GM12892 (cell line): ENCODE results near the gene FPGS.
"Not testable (repeated sequence)": the region's sequence is repeated elsewhere in the genome, so short reads cannot be mapped to it uniquely, and the experiment has no call there.

Experiments used
- DNase-seq: peaks from one replicate; pipeline ENCODE4 v3.0.0; 2011; ENCODE audit not compliant: insufficient read length
- FAIRE-seq: peaks from 2 replicates; lab custom pipeline; 2011; peaks lifted over from hg19 to GRCh38; lab: Jason Lieb, UNC
- POLR2A ChIP-seq: IDR thresholded peaks from 2 replicates; pipeline ENCODE4 v1.6.1; 2011; ENCODE audit warnings: low read depth, low read length, control low read depth
- POLR2AphosphoS5 ChIP-seq: IDR thresholded peaks from 2 replicates; pipeline ENCODE4 v1.6.1; 2011; ENCODE audit warnings: low read depth, low read length, control low read depth
- TAF1 ChIP-seq: IDR thresholded peaks from 2 replicates; pipeline ENCODE4 v1.6.1; 2011; ENCODE audit warnings: low read depth, mild to moderate bottlenecking, control low read depth, low read length, borderline replicate concordance

Gene FPGS

DNA sequence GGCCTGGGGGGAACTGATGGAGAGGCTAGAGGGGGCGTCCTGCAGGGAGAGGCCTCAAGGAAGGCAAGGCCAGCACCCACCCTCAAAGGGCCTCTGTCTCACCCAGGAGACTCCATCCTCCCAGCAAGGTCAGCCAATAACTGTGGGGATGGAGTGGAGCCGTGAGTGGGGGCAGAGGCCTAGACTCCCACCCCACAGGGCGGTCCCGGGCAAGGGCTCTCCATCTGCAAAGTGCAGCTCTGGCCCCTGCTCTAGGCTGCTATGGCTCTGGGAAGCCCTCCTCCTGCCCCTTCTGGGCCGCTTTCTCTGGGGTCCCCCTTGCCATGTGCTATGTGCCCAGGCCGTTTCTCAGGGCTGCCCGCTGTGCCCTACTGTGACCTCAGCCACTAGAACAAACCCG lies 14.0 kb downstream of the FPGS start:
- no peak for DNase-seq
- TF ChIP-seq TAF1, result no peak
- TF ChIP-seq POLR2AphosphoS5, result no peak; the same call in 1 of the 2 replicates
- TF ChIP-seq POLR2A, result 0 out of 2 replicates have a peak, but pooled peaks have one; percentile 4
- no peak for FAIRE-seq

DNA sequence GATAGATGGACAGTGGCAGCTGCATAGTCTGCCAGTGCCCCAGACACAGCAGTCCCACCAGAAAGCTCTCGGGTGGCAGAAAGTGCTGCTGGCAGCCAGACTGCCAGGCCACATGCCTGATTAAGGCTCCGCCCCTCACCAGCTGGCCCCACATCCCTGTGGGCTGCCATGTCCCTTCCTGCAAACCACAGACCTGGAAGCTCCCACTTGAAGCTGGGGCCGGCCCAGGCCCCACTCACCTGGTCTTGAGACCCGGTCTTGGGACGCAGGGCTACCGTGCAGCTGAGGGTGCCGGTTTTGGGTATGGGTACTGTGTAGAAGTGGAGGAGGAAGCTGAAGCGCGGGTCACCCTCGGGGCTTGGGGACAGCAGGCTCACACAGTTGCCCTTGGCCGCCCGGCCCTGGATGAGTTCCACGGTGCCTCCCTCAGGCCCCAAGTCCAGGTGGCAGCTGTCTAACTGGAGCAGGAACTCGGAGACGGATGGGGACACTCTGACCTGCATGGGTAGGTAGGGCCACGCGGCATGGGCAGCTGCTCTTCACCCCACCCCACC lies 15.3 kb downstream of the FPGS start:
- TF ChIP-seq POLR2A (no peak; the same call in 1 of the 2 replicates), POLR2AphosphoS5 (no peak), TAF1 (no peak)
- DNase-seq (no peak), FAIRE-seq (no peak)

DNA sequence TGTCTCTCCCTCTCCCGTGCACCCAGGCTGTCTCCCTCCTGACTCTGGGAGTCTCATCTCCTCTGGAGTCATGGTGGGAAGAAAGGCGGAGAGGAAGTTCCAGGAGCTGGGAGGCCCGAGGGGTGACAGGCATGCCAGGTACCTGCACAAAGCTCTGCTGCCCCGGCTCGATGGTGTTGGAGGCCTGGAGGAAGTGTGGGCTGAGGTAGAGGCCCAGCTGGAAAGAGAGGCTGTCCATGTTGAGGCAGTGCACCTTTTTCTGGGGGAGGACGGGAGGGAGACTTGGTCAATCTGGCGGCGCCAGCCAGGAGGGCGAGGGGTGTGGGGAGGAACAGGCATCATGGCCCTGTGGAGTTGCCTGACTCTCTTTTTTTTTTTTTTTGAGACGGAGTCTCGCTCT lies 15.9 kb downstream of the FPGS start:
- FAIRE-seq, result no peak
- TF ChIP-seq POLR2A, result no peak
- TF ChIP-seq POLR2AphosphoS5, result no peak
- TF ChIP-seq TAF1, result no peak
- no peak for DNase-seq

DNA sequence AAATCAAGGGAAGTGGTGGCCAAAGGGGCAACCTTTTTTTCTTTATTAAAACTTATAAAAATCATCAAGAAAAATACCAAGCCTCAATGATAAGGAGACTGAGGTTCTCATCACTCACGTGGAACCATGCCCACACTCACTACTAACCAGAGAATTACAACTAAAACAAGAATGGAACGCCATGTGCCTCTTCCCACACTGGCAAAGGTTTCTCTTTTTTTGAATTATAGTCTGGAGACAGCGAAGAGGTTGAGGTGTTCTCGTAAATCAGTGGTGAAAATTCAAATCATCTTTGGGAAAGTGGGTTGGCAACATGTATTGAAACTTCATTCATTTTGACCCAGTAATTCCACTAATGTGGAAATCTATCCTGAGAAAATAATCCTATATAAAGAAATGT lies 19.4 kb downstream of the FPGS start:
- FAIRE-seq, result no peak
- no peak for DNase-seq
- no peak for TF ChIP-seq TAF1
- TF ChIP-seq POLR2AphosphoS5, result no peak
- no peak for TF ChIP-seq POLR2A

DNA sequence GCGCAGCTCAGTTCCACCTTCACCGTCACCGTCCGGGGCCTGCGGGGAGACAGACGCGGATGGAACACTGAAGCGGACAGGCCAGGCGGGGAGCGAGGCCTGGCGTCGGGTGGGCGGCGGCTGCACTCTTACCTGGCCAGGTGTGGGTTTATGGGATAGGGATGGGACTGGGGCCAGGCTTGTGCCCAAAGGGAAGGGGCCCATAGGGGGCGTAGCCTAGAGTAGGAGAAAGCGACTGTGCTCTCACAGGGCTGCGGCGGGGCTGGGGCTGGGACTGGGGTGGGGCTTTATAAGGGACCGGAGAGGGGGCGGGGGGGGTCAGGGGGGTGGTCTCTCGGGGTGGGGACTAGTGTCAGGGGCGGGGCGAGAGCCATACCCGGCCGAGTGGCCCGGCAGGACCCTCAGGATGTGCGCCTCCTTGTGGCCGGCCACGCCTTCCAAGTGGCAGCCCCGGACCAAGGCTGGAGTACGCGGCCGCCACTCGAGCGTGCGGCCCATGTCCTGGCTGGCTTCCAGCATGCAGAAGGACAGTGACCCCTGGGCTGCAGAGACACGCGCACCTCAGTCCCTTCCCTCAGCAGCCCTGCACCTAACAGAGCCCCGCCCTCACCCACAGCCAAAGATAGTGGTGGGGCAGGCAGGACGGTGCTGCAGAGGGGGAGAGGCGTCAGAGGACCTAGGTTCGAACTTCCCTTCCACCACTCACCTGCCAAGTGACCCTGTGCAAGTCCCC lies 22.8 kb downstream of the FPGS start:
- no peak for DNase-seq
- no peak for FAIRE-seq
- TF ChIP-seq TAF1 (no peak), POLR2AphosphoS5 (no peak), POLR2A (no peak)

DNA sequence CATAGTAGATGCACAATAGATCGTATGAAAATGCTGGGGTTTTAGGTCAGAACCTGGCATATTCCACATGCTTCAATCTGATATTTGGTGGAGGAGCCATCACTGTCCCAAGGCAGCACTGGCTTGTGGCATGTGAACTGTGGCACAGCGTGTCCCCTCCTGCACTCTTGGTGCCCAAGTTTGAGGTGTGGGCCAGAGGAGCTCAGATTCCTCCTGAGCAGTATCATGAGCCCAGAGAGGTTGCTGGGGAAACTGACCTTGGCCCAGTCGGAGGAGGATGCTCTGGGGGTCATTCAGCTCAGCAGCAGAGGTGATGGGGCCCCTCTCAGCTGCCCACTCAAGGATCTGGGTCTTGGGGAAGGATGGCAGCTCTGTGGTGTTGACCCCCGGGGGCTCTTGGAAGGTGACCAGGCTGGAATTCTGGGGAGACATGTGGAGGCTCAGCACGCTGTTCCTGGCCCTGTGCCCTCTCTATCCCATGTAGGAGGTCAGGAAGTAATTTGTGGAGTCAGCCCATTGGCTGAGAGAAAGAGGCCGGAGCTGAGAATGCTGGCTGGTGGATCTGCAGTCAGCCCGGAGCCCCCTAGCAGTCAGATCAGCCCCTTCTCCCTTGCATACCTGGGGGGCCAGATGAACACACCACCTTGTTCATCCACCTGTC lies 23.7 kb downstream of the FPGS start:
- FAIRE-seq (no peak), DNase-seq (no peak)
- no peak for TF ChIP-seq POLR2AphosphoS5

DNA sequence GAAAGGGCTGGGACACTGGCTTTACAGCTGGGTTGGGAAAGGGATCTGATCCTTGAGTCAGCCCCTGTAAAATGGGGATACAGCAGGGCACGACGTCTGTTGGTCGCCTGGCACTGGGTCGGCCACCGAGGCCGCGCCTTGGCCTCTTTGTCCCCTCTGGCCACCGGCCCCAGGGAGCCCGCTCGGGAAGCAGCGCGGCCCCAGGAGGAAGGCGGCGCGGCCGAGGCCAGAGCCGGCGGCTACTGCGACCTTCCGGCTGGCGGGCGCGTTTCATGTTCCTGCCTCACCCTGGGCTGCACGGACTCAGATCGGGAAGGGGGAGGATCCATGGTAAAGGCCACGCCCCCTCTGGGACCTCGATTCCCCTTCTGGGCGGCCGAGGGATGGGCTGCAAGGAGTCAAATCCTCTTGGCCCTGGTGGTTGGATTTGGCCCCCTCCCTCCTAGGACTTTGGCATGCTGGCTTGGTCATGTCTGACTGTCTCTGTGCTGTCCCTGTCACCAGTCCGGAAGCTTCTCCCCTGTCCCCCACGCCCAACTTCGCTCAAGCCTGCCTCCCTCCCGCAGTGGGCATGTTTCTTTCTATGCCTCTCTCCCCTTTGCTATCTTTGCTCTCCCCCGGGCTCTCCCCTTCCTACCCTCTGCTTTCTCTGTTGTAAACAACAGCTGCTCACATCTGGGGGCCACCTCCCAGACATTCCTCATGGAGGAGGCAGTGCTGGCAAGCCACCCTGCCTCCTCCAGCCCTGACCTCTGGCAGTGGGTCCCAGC lies 25.8 kb downstream of the FPGS start:
- DNase-seq, result no peak
- no peak for FAIRE-seq

DNA sequence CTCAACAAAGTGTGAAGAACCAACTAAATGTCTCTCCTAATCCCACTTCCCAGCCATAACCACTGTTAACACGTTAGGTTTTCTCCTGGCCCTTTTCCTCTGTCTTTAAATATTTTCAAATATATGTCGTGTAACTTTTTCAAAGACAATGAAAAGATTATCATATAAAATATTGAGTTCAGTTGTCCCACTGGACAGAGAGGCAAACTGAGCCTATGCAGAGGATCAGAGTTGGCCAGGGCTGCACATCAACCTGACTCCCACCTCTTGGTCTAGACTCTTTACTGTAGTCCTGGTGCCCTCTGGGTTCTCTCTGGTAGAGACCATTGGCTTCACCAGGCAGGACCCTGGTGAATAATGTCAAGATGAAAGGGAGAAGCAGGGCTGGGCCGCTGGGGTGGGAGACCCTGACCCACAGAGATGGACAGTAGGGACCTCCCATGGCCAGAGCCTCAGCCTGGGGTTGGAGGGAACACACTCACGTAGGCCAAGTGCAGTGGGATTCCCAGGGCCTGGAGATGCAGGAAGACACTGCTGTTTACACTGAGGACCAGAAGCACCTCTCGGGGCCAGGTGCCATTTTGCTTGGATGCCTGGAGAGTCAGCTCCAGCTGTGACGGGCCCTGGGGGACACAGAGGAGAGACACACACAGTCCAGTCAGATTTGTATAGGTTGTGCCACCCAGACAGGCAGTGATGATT lies 26.7 kb downstream of the FPGS start:
- FAIRE-seq, result no peak
- DNase-seq, result no peak

More for the DNA sequence above, 25.8 kb downstream of the FPGS start:
- TF ChIP-seq TAF1 (no peak), POLR2AphosphoS5 (no peak), POLR2A (no peak)

DNA sequence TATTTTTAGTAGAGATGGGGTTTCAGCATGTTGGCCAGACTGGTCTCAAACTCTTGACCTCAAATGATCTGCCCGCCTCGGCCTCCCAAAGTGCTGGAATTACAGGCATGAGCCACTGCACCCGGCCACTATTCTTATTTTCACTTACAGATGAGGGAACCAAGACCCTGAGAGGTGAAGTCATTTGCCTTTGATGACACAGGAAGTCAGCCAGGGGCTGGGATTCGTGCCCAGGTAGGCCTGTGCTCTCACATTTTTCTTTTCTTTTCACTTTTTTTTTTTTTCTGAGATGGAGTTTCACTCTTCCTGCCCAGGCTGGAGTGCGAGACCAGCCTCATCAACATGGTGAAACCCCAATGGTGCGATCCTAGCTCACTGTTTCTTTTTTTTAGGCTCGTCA lies 29.6 kb downstream of the FPGS start:
- no peak for TF ChIP-seq TAF1
- no peak for TF ChIP-seq POLR2A
- no peak for TF ChIP-seq POLR2AphosphoS5
- FAIRE-seq (no peak), DNase-seq (no peak)

More for the DNA sequence above, 26.7 kb downstream of the FPGS start:
- TF ChIP-seq POLR2A (no peak), TAF1 (no peak), POLR2AphosphoS5 (no peak)

DNA sequence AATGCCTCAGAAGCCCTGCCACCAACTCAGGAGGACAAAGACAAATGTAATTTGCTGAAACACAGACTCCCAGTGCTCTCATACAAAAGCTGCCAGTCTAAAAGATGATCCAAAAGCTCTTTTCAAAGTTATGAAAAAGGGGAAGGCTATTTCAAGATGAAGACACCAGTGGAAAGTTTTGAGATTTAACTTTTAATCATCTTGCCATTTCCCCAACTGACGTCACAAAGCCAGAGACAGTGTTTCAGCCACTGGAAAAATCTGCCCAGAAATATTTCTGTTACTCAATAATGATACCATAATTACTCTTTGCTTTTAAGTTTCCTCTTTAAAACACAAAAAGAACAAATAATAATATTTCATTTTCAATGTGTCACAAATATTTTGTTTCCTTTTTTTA lies 30.9 kb downstream of the FPGS start:
- TF ChIP-seq POLR2AphosphoS5, result no peak
- DNase-seq (no peak), FAIRE-seq (no peak)

DNA sequence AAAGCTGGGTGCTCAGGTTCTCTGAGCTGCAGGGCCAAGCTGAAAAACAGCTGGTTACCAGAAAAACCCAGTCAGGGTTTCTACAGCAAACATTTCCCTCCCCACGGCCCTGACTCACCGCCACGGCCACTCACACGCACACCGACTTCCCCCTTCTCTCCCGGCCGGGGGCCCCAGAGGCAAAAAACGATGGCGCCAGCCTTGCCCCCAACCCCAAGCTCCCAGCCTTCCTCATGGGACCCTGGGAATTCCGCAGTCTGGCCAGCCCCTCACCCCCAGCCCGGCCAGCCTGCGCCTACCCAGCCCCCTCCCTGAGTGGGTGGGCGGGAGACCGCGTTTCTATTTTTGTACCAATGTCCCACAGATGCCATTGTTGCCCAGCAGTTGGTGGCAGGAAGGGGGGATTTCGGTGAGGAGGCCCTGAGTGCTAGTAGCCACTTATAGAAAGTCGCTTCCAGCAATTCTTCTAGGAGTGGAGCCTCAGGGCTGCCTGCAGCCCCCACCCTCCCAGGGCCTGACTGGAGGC lies 33.4 kb downstream of the FPGS start:
- no peak for DNase-seq
- FAIRE-seq, result no peak
- TF ChIP-seq POLR2A (no peak), POLR2AphosphoS5 (no peak), TAF1 (no peak)

DNA sequence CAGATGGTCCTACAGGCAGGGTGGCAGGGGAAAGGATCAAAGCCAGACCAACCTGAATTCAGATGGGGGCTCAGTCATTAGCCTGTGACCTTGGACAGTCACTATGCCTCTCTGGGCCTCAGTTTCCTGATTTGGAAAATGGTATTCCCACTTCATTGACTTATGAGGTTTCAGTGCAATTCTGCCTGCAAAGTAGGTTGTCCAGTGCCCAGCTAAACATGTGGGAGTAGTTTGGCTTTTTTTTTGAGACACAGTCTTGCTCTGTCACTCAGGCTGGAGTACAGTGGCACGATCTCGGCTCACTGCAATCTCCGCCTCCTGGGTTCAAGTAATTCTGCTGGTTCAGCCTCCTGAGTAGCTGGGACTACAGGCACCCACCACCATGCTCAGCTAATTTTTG lies 33.9 kb downstream of the FPGS start:
- not testable (repeated sequence) for FAIRE-seq

More for the DNA sequence above, 33.9 kb downstream of the FPGS start:
- not testable (repeated sequence) for DNase-seq
